ENCODE measurements around the gene DLL3.

DLL3 gene

GRCh38 chr19:39483141-39483540 lies 15.6 kb upstream of the DLL3 start:
- TF ChIP-seq CTCF (IDR thresholded peaks at IDR 0.05; ENCODE audit: extremely low read depth, insufficient read depth, missing control alignments) = no peak
- in situ Hi-C loops (cut with MboI; ENCODE audit: low pct_unique_long_range_greater_than_20kb, low sequenced_read_pairs, unreplicated experiment) = no loop called here
- no peak for DNase-seq (ENCODE audit: low spot score)

- TF ChIP-seq CTCF (IDR thresholded peaks at IDR 0.05; ENCODE audit: extremely low read depth, insufficient read depth, missing control alignments) = no peak
- in situ Hi-C loops (cut with MboI; ENCODE audit: low pct_unique_long_range_greater_than_20kb, low sequenced_read_pairs, unreplicated experiment) = no loop called here
- no peak for DNase-seq (ENCODE audit: low spot score)
These were observed 9.0 kb upstream of the DLL3 start for GRCh38 chr19:39489756-39490155.

GRCh38 chr19:39492225-39492624 lies 6.5 kb upstream of the DLL3 start:
- no peak for DNase-seq (ENCODE audit: low spot score)
- no peak for TF ChIP-seq CTCF (IDR thresholded peaks at IDR 0.05; ENCODE audit: extremely low read depth, insufficient read depth, missing control alignments)
- in situ Hi-C loops (cut with MboI; ENCODE audit: low pct_unique_long_range_greater_than_20kb, low sequenced_read_pairs, unreplicated experiment) = no loop called here

- in situ Hi-C loops (cut with MboI; ENCODE audit: low pct_unique_long_range_greater_than_20kb, low sequenced_read_pairs, unreplicated experiment) = no loop called here
- DNase-seq (ENCODE audit: low spot score) = no peak
- TF ChIP-seq CTCF (IDR thresholded peaks at IDR 0.05; ENCODE audit: extremely low read depth, insufficient read depth, missing control alignments) = no peak
These were observed 6.0 kb upstream of the DLL3 start for GRCh38 chr19:39492788-39493187.

GRCh38 chr19:39494661-39495060 lies 4.1 kb upstream of the DLL3 start:
- no peak for DNase-seq (ENCODE audit: low spot score)
- no peak for TF ChIP-seq CTCF (IDR thresholded peaks at IDR 0.05; ENCODE audit: extremely low read depth, insufficient read depth, missing control alignments)
- in situ Hi-C loops (cut with MboI; ENCODE audit: low pct_unique_long_range_greater_than_20kb, low sequenced_read_pairs, unreplicated experiment) = no loop called here

GRCh38 chr19:39496063-39496462 lies 2.7 kb upstream of the DLL3 start:
- DNase-seq (ENCODE audit: low spot score) = no peak
- in situ Hi-C loops (cut with MboI; ENCODE audit: low pct_unique_long_range_greater_than_20kb, low sequenced_read_pairs, unreplicated experiment) = no loop called here
- TF ChIP-seq CTCF (IDR thresholded peaks at IDR 0.05; ENCODE audit: extremely low read depth, insufficient read depth, missing control alignments) = no peak

GRCh38 chr19:39497701-39497995 lies 1.1 kb upstream of the DLL3 start:
- in situ Hi-C loops (cut with MboI; ENCODE audit: low pct_unique_long_range_greater_than_20kb, low sequenced_read_pairs, unreplicated experiment) = no loop called here
- DNase-seq (ENCODE audit: low spot score) = no peak
- TF ChIP-seq CTCF (IDR thresholded peaks at IDR 0.05; ENCODE audit: extremely low read depth, insufficient read depth, missing control alignments) = no peak

Measured in GM13977 (cell line).